ENCODE data around the gene CHRDL1.

The CHRDL1 gene

DNA sequence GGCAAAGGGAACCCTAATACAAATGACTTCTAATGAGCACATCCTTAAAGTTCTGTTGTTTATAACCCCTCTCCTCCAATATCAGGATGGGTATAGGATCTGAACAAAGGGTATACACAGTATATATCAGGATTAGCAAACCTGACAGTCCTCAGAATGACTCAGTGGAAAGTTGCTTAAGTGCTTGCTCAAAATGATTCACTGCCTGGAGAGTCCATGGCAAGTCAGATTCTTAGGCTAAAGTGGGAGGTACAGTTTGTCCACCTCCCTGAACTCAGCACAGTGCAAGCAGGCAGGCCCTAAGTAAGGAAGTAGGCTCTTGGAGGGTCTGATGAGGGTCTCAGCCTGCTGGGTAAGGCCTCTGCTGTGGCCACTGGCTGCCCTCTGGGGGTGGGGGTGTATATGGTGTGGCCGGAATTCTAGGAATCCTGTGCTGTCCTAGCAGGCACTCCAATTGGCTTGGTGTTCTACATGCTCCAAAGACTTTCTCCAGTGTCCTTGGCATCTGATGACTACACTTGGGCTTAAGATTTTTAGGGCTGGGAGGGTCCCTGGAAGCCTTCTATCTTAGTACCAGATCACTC is 54.3 kb downstream of the CHRDL1 start:
- ATAC-seq (no peak), DNase-seq (no peak)

DNA sequence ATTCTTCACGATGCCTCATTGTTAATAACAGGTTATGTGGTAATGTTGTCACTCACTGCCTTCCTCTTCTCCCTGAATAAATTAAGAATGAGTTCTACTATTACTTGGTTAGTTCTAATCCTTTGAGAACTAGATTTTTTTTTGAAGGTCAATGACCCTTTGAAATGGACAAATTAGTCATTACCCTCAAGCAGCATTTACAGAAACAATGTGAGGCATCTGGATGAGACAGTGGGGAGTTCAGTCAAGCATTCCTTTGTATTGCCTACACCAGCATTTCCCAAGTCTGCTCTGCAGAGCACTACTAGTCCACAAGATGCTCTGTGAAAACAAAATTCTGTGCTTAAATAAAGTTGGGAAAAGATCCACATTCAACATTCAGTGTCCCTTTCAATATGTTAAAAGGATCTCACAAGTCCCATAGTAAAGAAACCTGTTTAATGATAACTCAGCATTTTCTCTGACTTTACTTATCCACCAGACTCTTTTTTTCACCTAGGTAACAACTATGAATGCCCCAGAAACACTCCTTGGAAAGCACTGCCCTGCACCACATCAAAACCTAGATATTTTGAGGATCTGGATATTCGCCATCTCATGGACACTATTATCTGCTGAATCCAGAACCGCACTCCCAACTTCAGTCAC is 60.6 kb downstream of the CHRDL1 start:
- DNase-seq = no peak

DNA sequence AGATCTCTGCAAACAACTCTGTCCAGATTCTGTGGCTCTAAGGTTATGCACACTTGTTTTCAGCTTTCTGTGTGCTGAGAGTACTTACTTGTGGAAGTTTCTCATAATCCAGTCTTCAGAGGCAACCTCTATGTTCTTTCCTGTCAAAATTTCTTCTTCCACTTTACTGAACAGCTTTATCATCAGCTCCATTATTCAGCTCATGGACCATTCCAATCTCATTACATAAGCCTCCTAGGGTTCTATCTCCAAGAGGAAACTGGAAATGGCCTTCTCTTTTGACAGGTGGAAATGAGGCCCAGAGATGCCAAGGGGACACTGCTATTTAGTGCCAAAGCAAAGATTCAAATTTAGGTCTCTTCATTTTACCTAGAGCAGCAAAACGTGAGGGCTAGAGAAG is 61.3 kb downstream of the CHRDL1 start:
- no peak for DNase-seq
- ATAC-seq = no peak

More for the DNA sequence above, 60.6 kb downstream of the CHRDL1 start:
- ATAC-seq = no peak

DNA sequence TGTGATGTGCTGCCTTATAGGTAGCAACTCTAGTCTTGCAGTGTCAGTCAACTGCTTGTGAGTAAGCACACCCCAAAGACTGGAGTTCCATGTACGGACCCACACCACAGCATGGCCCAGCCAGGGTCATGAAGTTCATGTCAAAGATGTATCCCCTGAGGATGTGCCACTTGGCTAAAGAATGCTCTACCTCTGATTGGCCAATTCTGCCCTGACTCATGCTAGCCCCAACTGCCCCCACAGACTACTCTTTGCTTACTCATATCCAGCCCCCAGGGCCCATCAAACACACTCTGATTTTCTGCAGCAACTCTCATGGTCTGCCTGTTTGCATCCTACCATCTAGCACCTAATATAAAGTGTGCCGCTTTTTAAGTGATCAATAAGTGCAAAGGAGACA is 62.5 kb downstream of the CHRDL1 start:
- DNase-seq (no peak), ATAC-seq (no peak)

DNA sequence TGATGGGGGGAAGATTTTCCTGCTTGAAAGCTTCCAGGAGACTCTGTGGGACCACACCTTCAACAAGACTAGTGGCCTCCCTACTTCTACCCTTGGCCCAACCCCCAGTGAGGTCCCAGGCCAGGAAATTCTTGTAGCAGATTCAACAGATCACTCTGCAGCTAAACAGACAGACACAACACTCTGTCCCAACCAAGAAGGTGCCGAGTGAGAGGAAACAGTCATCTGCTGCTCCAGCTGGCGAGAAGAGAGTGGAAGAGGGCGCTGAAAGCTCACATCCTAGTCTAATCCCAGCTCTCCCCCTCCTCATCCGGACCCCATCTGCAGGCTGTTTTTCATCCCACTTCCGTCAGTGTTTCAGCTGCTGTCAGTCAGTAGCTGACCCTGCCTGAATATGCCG is 63.4 kb downstream of the CHRDL1 start:
- DNase-seq (no peak), ATAC-seq (no peak)

DNA sequence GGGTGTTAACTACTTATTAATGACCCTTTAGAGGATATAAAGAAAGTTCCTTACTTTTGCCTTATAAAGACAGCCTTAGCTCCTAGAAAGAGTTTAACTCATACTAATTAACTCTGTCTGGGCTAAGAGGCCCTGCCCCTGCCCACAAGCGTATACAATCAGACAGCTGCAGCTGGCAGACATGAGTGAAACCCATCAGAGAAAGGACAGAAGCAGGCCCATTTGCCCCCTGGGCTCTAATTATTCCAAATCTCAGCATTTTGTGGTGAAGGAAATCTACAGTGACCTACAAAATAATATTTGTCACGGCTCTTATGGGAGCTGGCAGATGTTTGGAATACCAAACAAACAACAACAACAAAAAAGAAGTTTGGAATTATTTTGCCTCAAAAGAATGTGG is 71.8 kb downstream of the CHRDL1 start:
- DNase-seq (no peak), ATAC-seq (no peak)

DNA sequence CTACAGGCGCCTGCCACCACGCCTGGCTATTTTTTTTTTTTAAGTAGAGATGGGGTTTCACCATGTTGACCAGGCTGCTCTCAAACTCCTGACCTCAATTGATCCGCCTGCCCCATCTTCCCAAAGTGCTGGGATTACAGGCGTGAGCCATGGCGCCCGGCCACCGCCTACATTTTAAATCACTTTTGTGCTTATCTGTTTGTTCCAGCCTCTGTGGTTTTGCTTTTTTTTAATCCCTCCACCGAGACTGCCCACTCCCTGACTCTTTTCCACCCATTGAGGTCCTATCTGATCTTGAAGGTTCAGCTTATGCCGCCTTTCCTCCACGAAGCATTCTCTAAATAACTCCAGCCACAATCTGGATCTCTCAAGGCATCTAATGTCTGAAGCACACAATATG is 73.5 kb downstream of the CHRDL1 start:
- ATAC-seq (no peak), DNase-seq (no peak)

DNA sequence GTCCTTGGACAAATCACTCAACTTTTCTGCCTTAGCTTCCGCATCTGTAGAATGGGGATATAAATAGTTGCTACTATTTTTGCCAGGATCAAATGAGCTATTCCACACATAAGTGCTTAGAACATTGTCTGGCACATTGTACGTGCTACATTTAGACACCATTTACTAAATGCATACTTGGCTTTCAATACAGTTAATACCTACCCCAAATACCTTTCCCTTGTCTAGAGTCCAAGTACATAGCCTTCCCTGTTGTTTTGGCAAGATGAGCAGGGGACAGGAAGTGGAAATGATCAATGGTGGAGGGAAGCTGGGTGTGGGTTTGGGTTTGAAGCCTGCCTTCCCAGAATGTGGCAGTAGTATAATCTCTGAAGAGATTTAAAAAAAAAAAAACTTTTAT is 82.0 kb downstream of the CHRDL1 start:
- no peak for ATAC-seq

DNA sequence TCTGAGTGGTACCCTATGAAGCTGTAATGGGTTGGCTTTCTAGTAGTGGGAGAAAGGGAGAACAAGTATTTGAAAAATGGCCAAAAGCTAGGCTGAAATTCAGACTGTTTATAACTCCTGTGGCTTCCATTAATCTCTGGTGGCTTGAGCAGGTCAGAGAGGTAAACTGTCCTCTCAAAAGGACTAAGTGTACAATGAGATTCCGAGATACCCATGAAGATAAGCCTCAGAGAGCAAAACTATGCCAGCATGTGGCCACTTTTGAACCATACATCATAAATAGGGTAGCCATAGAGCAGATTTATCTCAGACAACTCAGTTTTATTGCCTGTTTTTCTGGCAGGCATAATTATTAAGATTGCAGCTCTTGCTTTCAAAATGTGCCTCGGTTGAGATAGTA is 89.2 kb downstream of the CHRDL1 start:
- no peak for ATAC-seq

More for the DNA sequence above, 82.0 kb downstream of the CHRDL1 start:
- DNase-seq = no peak

DNA sequence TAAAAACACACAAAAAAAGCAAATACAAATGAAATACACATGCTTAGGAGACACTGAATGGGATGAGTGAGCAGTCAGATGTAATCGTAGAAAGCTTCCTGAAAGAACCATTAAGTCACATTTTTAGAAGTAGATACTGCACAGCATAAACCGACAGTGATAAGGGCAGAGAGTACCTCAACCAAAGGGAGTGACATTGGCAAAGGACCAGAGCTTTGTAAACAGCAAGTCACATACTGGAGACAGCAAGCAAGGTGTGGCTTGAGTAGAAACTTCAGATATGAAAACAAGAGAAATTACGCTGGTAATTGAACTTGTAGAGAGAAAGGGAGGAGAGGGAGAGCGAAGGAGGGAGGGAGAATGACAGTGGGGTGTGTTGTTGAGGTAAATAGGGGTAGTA is 92.0 kb downstream of the CHRDL1 start:
- no peak for DNase-seq
- ATAC-seq = no peak

More for the DNA sequence above, 89.2 kb downstream of the CHRDL1 start:
- DNase-seq = no peak

DNA sequence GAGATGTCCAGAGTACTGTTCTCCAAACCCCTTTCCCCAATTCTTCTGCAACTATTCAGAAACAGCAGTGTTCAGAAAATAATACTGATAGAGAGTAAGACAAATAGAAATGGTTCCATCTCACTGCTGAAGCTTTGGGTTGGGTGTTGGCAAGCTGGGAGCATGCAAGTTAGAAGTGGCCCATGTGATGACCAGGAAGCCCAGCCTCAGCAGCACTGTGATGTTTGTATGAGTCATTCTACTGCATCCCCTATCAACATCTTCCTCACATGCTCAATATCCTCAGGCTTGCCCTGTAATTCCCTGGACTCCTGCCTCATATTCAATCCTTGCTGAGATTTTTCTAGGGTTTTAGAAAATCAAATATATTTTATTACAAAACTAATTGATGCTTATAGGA is 96.5 kb downstream of the CHRDL1 start:
- no peak for ATAC-seq
- DNase-seq = no peak

DNA sequence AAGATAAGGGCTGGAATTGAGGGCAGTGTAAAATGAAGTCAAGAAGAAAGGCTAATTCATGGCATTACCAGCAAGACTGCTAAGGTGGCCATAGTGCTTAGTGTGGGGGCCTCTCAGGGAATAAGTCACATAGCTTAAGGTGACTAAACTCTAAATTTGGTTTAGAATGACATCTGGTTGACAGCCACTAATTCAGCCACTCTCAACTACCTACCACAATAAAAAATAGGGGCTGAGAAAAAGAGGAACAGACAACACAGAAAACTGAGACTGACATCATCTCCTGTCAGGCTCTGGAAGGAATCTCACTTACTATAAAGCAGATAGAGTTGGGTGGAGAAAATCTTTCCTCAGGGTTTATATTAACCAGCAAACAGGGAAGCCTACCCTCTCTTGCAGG is 96.9 kb downstream of the CHRDL1 start:
- no peak for ATAC-seq

DNA sequence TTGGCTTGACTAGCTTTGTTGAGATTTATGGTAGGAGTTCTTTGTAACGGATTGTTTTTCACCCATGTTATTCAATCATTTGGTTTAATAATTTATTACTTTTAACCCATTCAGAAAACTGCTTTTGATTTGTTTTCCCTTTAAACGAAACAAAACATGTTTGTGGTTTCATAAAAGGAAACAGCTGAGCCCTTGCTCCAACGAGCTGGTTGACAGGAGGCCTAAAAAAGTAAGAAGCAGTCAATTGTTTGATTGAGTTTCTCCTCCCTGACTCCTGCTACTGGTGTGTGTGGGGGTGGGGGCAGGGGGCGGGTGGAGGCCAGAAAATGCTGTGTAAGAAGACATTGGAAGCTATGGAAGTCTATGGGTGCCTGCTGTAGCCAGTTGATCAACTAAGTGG is 102.8 kb downstream of the CHRDL1 start:
- ATAC-seq (no peak), DNase-seq (no peak)

More for the DNA sequence above, 96.9 kb downstream of the CHRDL1 start:
- no peak for DNase-seq

DNA sequence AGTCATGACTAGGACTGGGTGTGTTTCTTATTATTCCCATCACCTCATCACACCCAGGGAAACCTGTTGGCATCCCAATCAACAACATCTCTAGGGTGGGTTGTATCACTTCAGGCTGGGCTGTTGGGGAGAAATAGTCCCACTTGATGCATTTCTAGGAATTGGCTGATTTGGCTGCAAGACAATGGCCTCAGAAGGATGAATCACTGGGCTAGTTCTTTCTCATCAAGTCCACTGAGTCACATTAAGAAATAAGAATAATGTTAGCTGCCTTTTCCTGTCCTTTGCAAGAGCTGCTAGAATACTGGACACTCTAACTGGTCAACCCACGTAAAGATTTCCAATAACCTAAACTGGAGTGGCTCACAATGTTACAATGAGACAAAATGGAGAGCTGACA is 104.2 kb downstream of the CHRDL1 start:
- ATAC-seq (no peak), DNase-seq (no peak)

DNA sequence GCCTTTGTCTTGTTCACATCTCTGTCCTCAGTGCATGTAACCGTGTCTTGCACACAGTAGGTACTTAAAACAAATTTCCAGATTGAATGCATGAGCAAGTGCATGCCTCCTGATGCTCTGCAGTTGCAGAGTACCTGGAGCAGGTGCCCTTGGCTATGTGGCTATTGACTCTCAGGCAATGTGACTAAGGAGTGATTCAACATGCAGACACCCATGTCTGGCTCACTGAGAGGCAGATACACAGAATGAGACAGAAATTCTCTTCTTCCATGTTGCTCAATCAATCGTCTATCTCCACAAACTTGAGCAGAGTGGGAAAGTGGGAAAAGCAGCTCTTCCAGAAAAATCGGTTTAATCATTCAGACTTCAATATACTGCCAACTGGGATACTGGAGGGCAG is 111.0 kb downstream of the CHRDL1 start:
- DNase-seq (no peak), ATAC-seq (no peak)

DNA sequence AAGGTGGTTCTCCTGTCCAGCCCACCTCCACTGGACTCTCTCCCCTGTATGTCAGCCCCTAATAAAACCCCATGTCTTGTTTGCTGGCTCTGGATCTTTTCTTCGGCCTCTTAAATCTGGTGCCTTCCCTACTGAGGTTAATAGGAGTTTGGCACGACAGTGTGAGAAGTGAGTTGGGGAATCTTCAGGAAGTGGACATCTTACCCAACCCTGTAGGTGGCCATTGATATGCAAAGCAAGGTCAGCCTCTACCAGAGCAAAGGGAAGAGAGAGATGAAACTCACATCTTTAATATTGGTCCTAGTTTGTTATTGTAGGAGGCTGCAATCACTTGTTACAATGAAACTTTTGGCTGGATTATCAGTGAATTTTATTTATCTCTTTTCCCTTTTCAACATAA is 111.7 kb downstream of the CHRDL1 start:
- ATAC-seq (no peak), DNase-seq (no peak)

DNA sequence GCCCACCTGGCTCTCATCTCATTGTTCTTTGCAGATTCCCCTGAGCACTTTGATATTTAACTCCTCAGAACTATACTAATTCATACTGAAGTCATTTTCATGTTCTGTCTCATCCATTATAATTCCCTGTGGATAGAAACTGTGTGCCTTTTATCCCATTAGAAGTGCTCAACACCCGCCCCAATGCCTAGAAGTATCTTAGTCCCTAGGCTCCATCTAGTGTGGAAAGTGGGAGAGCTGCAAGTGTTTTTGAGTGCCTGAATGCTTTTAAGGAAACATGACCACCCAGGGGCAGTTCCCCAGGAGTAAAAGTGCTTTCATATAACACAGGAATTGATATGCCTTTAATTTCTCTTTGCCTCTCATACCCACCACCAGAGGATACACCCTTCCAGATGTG is 117.0 kb downstream of the CHRDL1 start:
- ATAC-seq = no peak
- no peak for DNase-seq

DNA sequence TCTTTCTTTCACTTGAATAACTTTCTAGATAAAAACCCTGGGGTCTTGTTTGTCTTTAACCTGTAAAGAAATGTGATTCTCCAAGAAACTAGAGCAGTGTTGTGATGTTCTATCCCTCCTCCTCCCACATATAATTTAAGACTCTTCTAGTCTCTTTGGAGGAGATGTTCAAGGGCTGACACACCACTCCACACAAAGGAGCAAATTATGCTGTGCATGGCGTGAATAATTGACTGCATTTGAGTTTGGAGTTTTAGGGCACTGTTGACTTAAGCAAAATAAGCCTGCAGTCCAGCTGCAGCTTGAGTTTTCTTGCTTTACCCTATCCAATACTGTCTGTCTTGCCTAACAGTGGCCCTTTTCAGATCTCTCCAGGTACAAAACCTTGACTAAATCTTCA is 119.7 kb downstream of the CHRDL1 start:
- DNase-seq (no peak), ATAC-seq (no peak)

DNA sequence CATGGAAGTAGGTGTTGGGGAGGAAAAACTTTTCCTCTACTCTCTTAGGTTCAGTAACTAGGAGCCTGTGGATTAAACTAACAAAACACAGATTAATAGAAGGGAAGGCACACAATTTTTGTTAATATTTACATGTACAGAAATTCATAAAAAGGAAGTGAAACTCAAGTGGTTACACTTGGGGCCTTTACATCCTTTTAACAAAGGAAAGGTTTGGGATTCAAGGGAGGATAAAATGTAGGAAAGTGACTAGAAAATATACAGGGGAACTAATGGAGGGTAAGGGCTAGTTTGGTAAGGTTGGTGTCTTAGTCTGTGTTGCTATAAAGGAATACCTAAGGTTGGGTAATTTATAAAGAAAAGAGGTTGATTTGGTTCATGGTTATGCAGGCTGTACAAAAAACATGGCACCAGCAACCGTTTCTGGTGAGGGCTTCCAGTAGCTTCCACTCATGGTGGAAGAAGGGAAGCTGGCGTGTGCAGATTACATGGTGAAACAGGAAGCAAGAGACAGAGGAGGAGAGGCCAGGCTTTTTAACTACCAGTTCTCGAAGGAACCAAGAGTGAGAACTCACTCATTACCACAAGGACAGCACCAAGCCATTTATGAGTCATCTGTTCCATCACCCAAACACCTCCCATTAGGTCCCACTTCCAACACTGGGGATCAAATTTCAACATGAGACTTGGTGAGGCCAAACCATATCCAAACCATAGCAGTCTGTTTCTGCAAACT is 124.4 kb downstream of the CHRDL1 start:
- DNase-seq (no peak), ATAC-seq (no peak)

DNA sequence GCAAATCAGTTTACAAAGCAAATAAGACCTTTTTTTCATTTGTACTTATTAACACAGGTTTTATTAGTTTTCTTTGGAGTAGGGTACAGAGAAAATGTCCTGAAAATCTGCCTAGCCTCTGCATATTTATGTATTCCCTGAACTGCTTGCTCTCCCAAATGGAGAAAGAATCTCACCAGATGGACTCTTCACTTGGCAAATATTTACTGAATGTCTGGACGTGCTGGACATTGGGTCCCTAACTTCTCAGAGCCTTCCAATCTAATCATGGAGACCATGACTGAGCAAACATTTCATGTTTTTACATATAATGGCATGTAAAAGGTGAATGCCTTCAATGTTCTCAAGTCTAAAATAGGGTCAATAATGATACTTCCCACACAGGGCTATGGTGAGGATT is 126.0 kb downstream of the CHRDL1 start:
- DNase-seq (no peak), ATAC-seq (no peak)

DNA sequence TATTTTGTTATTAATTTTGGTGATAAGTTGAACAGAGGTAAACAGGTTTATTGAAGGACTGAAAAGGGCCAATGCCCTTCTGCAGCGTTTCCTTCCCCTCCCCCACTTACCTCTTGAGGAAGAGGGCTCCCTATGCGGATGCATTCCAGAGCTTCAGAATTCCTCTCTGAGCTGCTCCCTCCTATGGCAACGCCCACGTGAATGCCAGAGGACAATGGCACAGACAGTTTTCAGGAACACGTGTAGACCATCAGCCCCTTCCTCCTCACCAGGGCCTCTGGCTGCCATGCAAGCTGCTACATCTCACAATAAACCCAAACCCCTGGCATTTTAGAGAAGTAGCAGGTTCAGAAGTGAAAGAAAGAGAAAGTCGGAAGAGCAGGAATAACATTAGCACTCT is 127.9 kb downstream of the CHRDL1 start:
- DNase-seq = no peak
- no peak for ATAC-seq

DNA sequence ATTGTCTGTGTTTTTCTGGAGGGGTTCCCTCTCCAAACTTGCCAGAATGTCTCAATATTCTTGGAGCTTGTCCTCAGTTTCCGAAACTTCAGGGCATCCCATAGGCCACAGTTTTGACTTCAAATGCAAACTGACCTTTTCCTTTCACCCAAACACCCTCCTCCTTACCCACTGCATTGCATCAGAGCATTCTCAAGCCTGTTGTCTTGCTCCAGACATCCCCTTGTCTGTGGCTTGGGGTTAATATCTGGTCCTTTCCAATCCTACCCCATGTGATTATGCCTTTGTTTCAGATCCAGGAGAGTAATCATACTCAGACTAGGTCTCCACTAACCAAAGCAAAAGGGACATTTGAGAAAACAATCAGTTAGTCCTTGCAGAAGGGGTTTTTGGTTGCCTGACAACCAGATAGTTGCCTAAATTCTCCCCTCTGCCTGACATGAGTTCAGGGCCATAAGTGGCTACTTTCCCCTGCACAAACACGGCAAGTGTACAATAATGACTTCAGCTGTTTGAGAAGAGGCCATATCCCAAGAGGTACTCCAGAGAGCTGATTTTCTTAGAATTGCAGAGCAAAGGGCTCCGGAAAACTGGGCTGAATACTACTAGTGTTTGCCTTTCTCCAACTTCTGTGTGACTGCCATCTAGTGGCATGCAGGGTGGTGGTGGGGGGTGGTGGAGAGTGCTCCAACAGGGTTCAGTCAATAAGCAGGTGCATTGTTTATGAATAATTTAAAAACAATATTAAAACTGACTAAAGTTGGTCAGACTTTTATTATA is 130.2 kb downstream of the CHRDL1 start:
- ATAC-seq = no peak

DNA sequence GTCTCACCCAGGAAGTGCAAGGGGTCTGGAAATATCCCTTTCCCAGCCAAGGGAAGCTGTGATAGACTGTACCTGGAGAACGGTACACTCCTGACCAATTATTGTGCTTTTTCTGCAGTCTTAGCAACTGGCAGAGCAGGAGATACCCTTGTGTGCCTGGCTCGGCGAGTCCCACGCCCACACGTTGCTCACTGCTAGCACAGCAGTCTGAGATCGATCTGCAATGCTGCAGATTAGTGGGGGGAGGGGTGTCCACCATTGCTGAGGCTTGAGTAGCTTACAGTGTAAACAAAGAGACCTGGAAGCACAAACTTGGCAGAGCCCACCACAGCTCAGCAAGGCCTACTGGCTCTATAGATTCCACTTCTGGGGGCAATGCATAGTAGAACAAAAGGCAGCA is 138.5 kb downstream of the CHRDL1 start:
- DNase-seq (no peak), ATAC-seq (no peak)

More for the DNA sequence above, 130.2 kb downstream of the CHRDL1 start:
- DNase-seq = peak; percentile 12

All from stimulated activated naive CD8-positive, alpha-beta T cell treated with anti-CD3 and anti-CD28 coated beads, Interleukin-15, Interleukin-2, amounts not matched to agents 100 U/mL and 50 U/mL, for 24 hours (primary cell).